H1 (cell line): Measurements from ENCODE around the gene TLE2. TPM values are rescaled to one million over a fixed set of nuclear protein-coding genes. Genes with fewer than 3 reads are reported as not detected.

ENCODE experiments used
- CTCF ChIA-PET: fragments of 300-600 bp; sonication (Branson Sonifier 250); formaldehyde crosslinking; loops from one replicate; lab custom pipeline; 2021; ENCODE audit not compliant: partially characterized antibody; lab: Charles Lee
- POLR2A ChIA-PET: fragments of 300-600 bp; sonication (Branson Sonifier 250); formaldehyde crosslinking; loops from one replicate; lab custom pipeline; 2021; ENCODE audit warnings: inconsistent platforms; ENCODE audit not compliant: partially characterized antibody; lab: Charles Lee
- DNase-seq, 2 experiments: peaks; one replicate each; pipeline versions ENCODE4 v3.0.0 to v3.0.0-alpha.2; 2010 to 2022; ENCODE audit warnings: low spot score in 2 of 2, low read depth in 1 of 2, mixed read lengths in 1 of 2
- FAIRE-seq: peaks from 2 replicates; lab custom pipeline; 2011; peaks lifted over from hg19 to GRCh38; lab: Jason Lieb, UNC
- H2AFZ ChIP-seq: 2 replicates; pipeline ENCODE4 v1.8.1; 2012; ENCODE audit warnings: low read length, inconsistent platforms
- H2AK5ac ChIP-seq: 2 replicates; pipeline ENCODE4 v1.6.1; 2013; ENCODE audit warnings: low read depth, low read length
- H2BK120ac ChIP-seq: replicated peaks from 2 replicates; pipeline ENCODE3; 2013; ENCODE audit warnings: low read depth, low read length, inconsistent platforms
- H2BK12ac ChIP-seq: 2 replicates; pipeline ENCODE4 v1.6.1; 2013; ENCODE audit warnings: low read depth, low read length
- H2BK15ac ChIP-seq: 2 replicates; pipeline ENCODE4 v1.6.1; 2013; ENCODE audit warnings: low read length
- H2BK20ac ChIP-seq: 2 replicates; pipeline ENCODE4 v1.6.1; 2013; ENCODE audit warnings: low read length
- H2BK5ac ChIP-seq: 2 replicates; pipeline ENCODE4 v1.6.1; 2013; ENCODE audit warnings: low read depth, low read length
- H3K14ac ChIP-seq: 2 replicates; pipeline ENCODE4 v1.6.1; 2013; ENCODE audit warnings: inconsistent platforms; ENCODE audit not compliant: insufficient read length
- H3K18ac ChIP-seq: 2 replicates; pipeline ENCODE4 v1.6.1; 2013; ENCODE audit warnings: low read length; ENCODE audit errors: extremely low read depth
- H3K23ac ChIP-seq: 2 replicates; pipeline ENCODE4 v1.6.1; 2013; ENCODE audit warnings: inconsistent platforms; ENCODE audit not compliant: insufficient read length
- H3K23me2 ChIP-seq: 2 replicates; pipeline ENCODE4 v1.6.1; 2013; ENCODE audit warnings: low read depth, low read length
- H3K27ac ChIP-seq: 2 replicates; pipeline ENCODE4 v1.6.1; 2011; ENCODE audit warnings: low read depth, low read length, inconsistent platforms
- H3K27me3 ChIP-seq, 4 experiments: replicated peaks in 1 of 4; 1 replicate in 1 of 4; 2 replicates in 3 of 4; pipeline versions ENCODE4 v1.6.1 to v1.8.1; 2011 to 2013; ENCODE audit warnings: low read length in 3 of 4, mild to moderate bottlenecking in 3 of 4, inconsistent platforms in 2 of 4, mixed read lengths in 2 of 4, moderate library complexity in 1 of 4; ENCODE audit not compliant: control insufficient read depth in 3 of 4, insufficient read depth in 3 of 4; ENCODE audit errors: extremely low read depth in 1 of 4
- H3K36me3 ChIP-seq, 4 experiments: 2 replicates each; pipeline versions ENCODE4 v1.6.1 to v1.8.1; 2011 to 2013; ENCODE audit warnings: mild to moderate bottlenecking in 4 of 4, low read length in 3 of 4, moderate library complexity in 2 of 4, control low read depth in 1 of 4, inconsistent platforms in 1 of 4; ENCODE audit not compliant: insufficient read depth in 4 of 4, control insufficient read depth in 2 of 4
- H3K4ac ChIP-seq: replicated peaks from 2 replicates; pipeline ENCODE3; 2013; ENCODE audit warnings: low read length, low read depth, mixed read lengths, inconsistent platforms; ENCODE audit not compliant: insufficient read length
- H3K4me1 ChIP-seq, 4 experiments: replicated peaks in 1 of 4; 1 replicate in 1 of 4; 2 replicates in 3 of 4; pipeline versions ENCODE4 v1.6.1 to v1.8.1; 2011 to 2013; ENCODE audit warnings: low read length in 3 of 4, inconsistent platforms in 2 of 4, mixed read lengths in 1 of 4; ENCODE audit not compliant: insufficient read depth in 4 of 4, control insufficient read depth in 3 of 4
- H3K4me2 ChIP-seq, 2 experiments: 2 replicates each; pipeline versions ENCODE4 v1.6.1 to v1.8.1; 2011 to 2013; ENCODE audit warnings: low read depth in 2 of 2, low read length in 2 of 2, control low read depth in 1 of 2, inconsistent platforms in 1 of 2, mild to moderate bottlenecking in 1 of 2; ENCODE audit not compliant: insufficient read depth in 1 of 2
- H3K4me3 ChIP-seq, 4 experiments: fragments of 200-600, 300-600 bp in 1 of 4; sonication (generic), shearing (Covaris generic), sonication (Bioruptor Twin) in 1 of 4; 2 replicates each; pipeline versions ENCODE4 v1.5.1 to v1.8.1; 2011 to 2016; ENCODE audit warnings: low read length in 4 of 4, low read depth in 3 of 4, control low read depth in 2 of 4, inconsistent platforms in 2 of 4, mild to moderate bottlenecking in 2 of 4, mixed read lengths in 1 of 4, moderate library complexity in 1 of 4; ENCODE audit not compliant: insufficient read depth in 2 of 4; ENCODE audit errors: extremely low read depth in 1 of 4
- H3K56ac ChIP-seq: replicated peaks from 2 replicates; pipeline ENCODE3; 2013; ENCODE audit warnings: low read depth, mild to moderate bottlenecking, mixed read lengths, low read length, inconsistent platforms; ENCODE audit not compliant: insufficient read length
- H3K79me1 ChIP-seq: 2 replicates; pipeline ENCODE4 v1.6.1; 2013; ENCODE audit warnings: low read depth, low read length, control low read depth
- H3K79me2 ChIP-seq, 2 experiments: 2 replicates each; pipeline versions ENCODE4 v1.6.1 to v1.8.1; 2012 to 2013; ENCODE audit warnings: low read length in 2 of 2, mild to moderate bottlenecking in 2 of 2, inconsistent platforms in 1 of 2; ENCODE audit not compliant: insufficient read depth in 2 of 2, control insufficient read depth in 1 of 2
- H3K9ac ChIP-seq, 4 experiments: replicated peaks in 1 of 4; 1 replicate in 1 of 4; 2 replicates in 3 of 4; pipeline versions ENCODE4 v1.6.1 to v1.8.1; 2011 to 2013; ENCODE audit warnings: low read depth in 3 of 4, low read length in 3 of 4, control low read depth in 2 of 4, mild to moderate bottlenecking in 2 of 4, moderate library complexity in 2 of 4, inconsistent platforms in 1 of 4; ENCODE audit errors: extremely low read depth in 1 of 4
- H3K9me3 ChIP-seq, 2 experiments: 2 replicates each; pipeline versions ENCODE4 v1.6.1 to v1.8.1; 2012 to 2013; ENCODE audit warnings: mild to moderate bottlenecking in 2 of 2, moderate library complexity in 2 of 2, control low read depth in 1 of 2, inconsistent platforms in 1 of 2, low read depth in 1 of 2, low read length in 1 of 2, mixed read lengths in 1 of 2; ENCODE audit not compliant: insufficient read depth in 2 of 2
- H4K20me1 ChIP-seq, 2 experiments: replicated peaks in 1 of 2; 2 replicates each; pipeline versions ENCODE3 to v1.8.1; 2011 to 2013; ENCODE audit warnings: inconsistent platforms in 2 of 2, low read length in 2 of 2, mild to moderate bottlenecking in 1 of 2; ENCODE audit not compliant: insufficient read depth in 2 of 2, control insufficient read depth in 1 of 2
- H4K5ac ChIP-seq: 2 replicates; pipeline ENCODE4 v1.6.1; 2013; ENCODE audit warnings: low read length, low read depth, mixed read lengths, inconsistent platforms; ENCODE audit not compliant: insufficient read length
- H4K8ac ChIP-seq: 2 replicates; pipeline ENCODE4 v1.8.0; 2013; ENCODE audit warnings: mild to moderate bottlenecking, moderate library complexity, low read length, inconsistent platforms; ENCODE audit not compliant: insufficient read depth; ENCODE audit errors: extremely low read depth
- H4K91ac ChIP-seq: replicated peaks from 2 replicates; pipeline ENCODE3; 2013; ENCODE audit warnings: low read length, mixed read lengths, inconsistent platforms; ENCODE audit not compliant: insufficient read length
- ASH2L ChIP-seq: fragments of 200-600, 300-600 bp; sonication (generic); IDR thresholded peaks from one replicate; pipeline ENCODE4 v1.7.1; 2017; ENCODE audit warnings: low read length
- CBX5 ChIP-seq: fragments of 300-800, 300-1000 bp; sonication (generic); IDR thresholded peaks from 2 replicates; pipeline ENCODE4 v1.7.1; 2016; ENCODE audit warnings: antibody characterized with exemption, low read length, low read depth
- CEBPB ChIP-seq: IDR thresholded peaks from 2 replicates; pipeline ENCODE4 v1.6.1; 2012; ENCODE audit warnings: low read depth, low read length
- CHD1 ChIP-seq: IDR thresholded peaks from 2 replicates; pipeline ENCODE4 v1.6.1; 2012; ENCODE audit warnings: low read depth, low read length, improper control_type of control experiment
- CTBP2 ChIP-seq: IDR thresholded peaks from 2 replicates; pipeline ENCODE4 v1.7.0; 2011; ENCODE audit warnings: borderline replicate concordance, mild to moderate bottlenecking, moderate library complexity, mixed read lengths, low read length; ENCODE audit not compliant: insufficient read depth, insufficient read length
- EGR1 ChIP-seq: IDR thresholded peaks from 2 replicates; pipeline ENCODE4 v1.6.1; 2011; ENCODE audit warnings: low read depth, low read length, borderline replicate concordance
- GTF2F1 ChIP-seq: IDR thresholded peaks from 2 replicates; pipeline ENCODE4 v1.6.1; 2012; ENCODE audit warnings: low read depth, low read length, improper control_type of control experiment, borderline replicate concordance
- HDAC2 ChIP-seq, 2 experiments: fragments of 300-600 bp in 1 of 2; sonication (generic) in 1 of 2; IDR thresholded peaks; 2 replicates each; pipeline ENCODE4 v1.6.1; 2011 to 2012; ENCODE audit warnings: low read depth in 2 of 2, low read length in 2 of 2, mild to moderate bottlenecking in 2 of 2, moderate library complexity in 2 of 2, borderline replicate concordance in 1 of 2, inconsistent platforms in 1 of 2
- KDM4A ChIP-seq: IDR thresholded peaks from one replicate; pipeline ENCODE4 v1.7.1; 2012; ENCODE audit warnings: low read depth, mild to moderate bottlenecking, moderate library complexity, low read length, inconsistent platforms; ENCODE audit not compliant: severe bottlenecking
- KDM5A ChIP-seq: fragments of 200-600 bp; IDR thresholded peaks from 2 replicates; pipeline ENCODE4 v1.7.1; 2012; ENCODE audit warnings: mild to moderate bottlenecking, low read length, inconsistent platforms, mixed read lengths
- PHF8 ChIP-seq: fragments of 200-600 bp; sonication (generic); conservative IDR thresholded peaks from 2 replicates; pipeline ENCODE4 v1.7.1; 2012; ENCODE audit warnings: low read depth, mild to moderate bottlenecking, inconsistent platforms, low read length, moderate library complexity
- SIX5 ChIP-seq: IDR thresholded peaks from 2 replicates; pipeline ENCODE4 v1.6.1; 2011; ENCODE audit warnings: mild to moderate bottlenecking, low read depth, low read length
- SP2 ChIP-seq: IDR thresholded peaks from 2 replicates; pipeline ENCODE4 v1.6.1; 2012; ENCODE audit warnings: mild to moderate bottlenecking, low read length, inconsistent platforms
- ZNF274 ChIP-seq: IDR thresholded peaks from 2 replicates; pipeline ENCODE4 v1.7.0; 2012; ENCODE audit warnings: low read length, borderline replicate concordance; ENCODE audit errors: extremely low read depth
- WGBS, 2 experiments: shearing (Covaris generic) in 1 of 2; methylation state at CpG; one replicate each; pipeline versions ENCODE4 v1.1.6 to v1.1.7; 2013 to 2015; ENCODE audit warnings: low lambda C conversion rate in 2 of 2, mixed read lengths in 2 of 2, inconsistent platforms in 1 of 2, low coverage in 1 of 2, missing lambda C conversion rate in 1 of 2; ENCODE audit not compliant: insufficient replicate concordance in 2 of 2, insufficient coverage in 1 of 2, insufficient read length in 1 of 2; ENCODE audit errors: extremely low coverage in 1 of 2, missing lambda C conversion rate in 1 of 2; 5-methylcytosine and 5-hydroxymethylcytosine counted together
- polyA plus RNA-seq, 7 experiments: library from polyadenylated mRNA; depleted of rRNA in 3 of 7; stranded (reverse) in 5 of 7; unstranded in 2 of 7; fragments of >200 nt in 5 of 7; fragments of 200-250 nt in 2 of 7; gene quantifications; 1 replicate in 5 of 7; 2 replicates in 1 of 7; 4 replicates in 1 of 7; pipeline versions ENCODE4 v1.2.1 to v1.2.3, GENCODE V29; 2011 to 2013; ENCODE audit warnings: missing spikeins in 2 of 7, mixed read lengths in 2 of 7
- total RNA-seq: library from RNA; stranded (reverse); fragmentation: NEBNext Ultra II Directional; extraction: Animal tissue kit (Norgen Biotek cat#: 25700); gene quantifications from 2 replicates; pipeline ENCODE4 v1.2.1, GENCODE V29; 2021

The TLE2 gene
- total and polyA plus RNA-seq, 2 of the 8 experiments (the other 6 are each of a cell fraction or from before 2014, with no cell fraction given): 8.0 to 11.5 TPM

DNA sequence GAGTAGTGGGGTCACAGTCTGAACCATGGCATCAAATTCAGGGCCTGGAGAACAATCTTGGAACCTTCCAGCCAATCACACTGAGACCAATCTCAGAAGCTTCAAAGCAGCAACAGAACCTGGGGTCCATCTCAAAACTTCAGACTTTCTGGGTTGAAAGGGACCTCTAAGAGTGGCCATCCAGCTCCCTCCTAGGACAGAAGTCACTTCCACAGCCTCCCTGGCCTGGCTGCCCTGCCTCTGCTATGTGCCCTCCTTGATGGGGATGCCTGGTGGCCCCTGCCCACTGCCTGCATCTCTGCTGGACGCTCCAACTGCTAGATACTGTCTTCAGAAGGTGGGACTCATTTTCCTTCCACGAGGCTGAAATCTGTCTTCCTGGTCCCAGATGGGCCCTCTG is 1.8 kb downstream of the TLE2 start:
- no peak overlapping the region for H3K4me2 ChIP-seq
- peak overlapping the region; percentile 44 for H4K91ac ChIP-seq
- POLR2A ChIA-PET: interaction anchor here (0.8 to 1.2 kb wide), 3 partner anchors 20 to 77 kb away, joined by 3 read pairs; no protein-coding TSS in a partner anchor
- no peak overlapping the region for H3K4ac ChIP-seq
- H2BK5ac ChIP-seq: no peak overlapping the region
- no peak overlapping the region for H3K9ac ChIP-seq
- no peaks in the 10 kb centered on the region for H3K79me1 ChIP-seq
- no peaks in the 10 kb centered on the region for H3K9me3 ChIP-seq
- H3K36me3 ChIP-seq: no peaks in the 10 kb centered on the region
- no peak overlapping the region for H2AFZ ChIP-seq
- no peak overlapping the region for H4K8ac ChIP-seq
- H3K23ac ChIP-seq: no peak overlapping the region
- FAIRE-seq (no peak), DNase-seq (no peak)
- H3K27me3 ChIP-seq: peaks cover 11 to 53% (median 44%) of the 10 kb centered on the region in 4 experiments
- H3K23me2 ChIP-seq: peaks cover 9% of the 10 kb centered on the region; the same call in 1 of the 2 replicates
- H4K5ac ChIP-seq: no peak overlapping the region
- no peak overlapping the region for H3K18ac ChIP-seq
- peaks cover 0 to 4% of the 10 kb centered on the region in 2 experiments for H4K20me1 ChIP-seq
- peaks cover 0 to 18% (median 13%) of the 10 kb centered on the region in 4 experiments; a peak in 6 of 7 replicates for H3K4me1 ChIP-seq
- no peak overlapping the region for H3K4me3 ChIP-seq
- WGBS, 2 experiments: 96% methylated on average over 2 of the region's 2 CpGs; no CpG with 5 or more reads in 1 of the 2 experiments
- no peak overlapping the region for H2BK20ac ChIP-seq
- H2AK5ac ChIP-seq: no peak overlapping the region
- no peaks in the 10 kb centered on the region for H3K79me2 ChIP-seq
- no peak overlapping the region for H2BK12ac ChIP-seq
- H3K56ac ChIP-seq: no peak overlapping the region
- CTCF ChIA-PET: interaction anchor here (0.8 to 1.6 kb wide), 2 partner anchors 22 to 51 kb away, joined by 3 to 4 read pairs; no protein-coding TSS in a partner anchor
- no peak overlapping the region for H3K14ac ChIP-seq
- 0 out of 2 replicates have a peak overlapping the region, but pooled peaks have one; percentile 46 for H2BK15ac ChIP-seq
- H2BK120ac ChIP-seq: no peak overlapping the region
- no peak overlapping the region for H3K27ac ChIP-seq
- no peak for TF ChIP-seq HDAC2 (IDR thresholded peaks at IDR 0.05; ENCODE audit: borderline replicate concordance in 1 of 2, low read depth in 2 of 2, low read length in 2 of 2)
- no peak for TF ChIP-seq SIX5
- no peak for TF ChIP-seq SP2
- TF ChIP-seq KDM4A: no peak
- TF ChIP-seq GTF2F1: no peak
- no peak for TF ChIP-seq CTBP2
- no peak for TF ChIP-seq EGR1
- no peak for TF ChIP-seq KDM5A
- no peak for TF ChIP-seq PHF8
- TF ChIP-seq ASH2L: no peak
- no peak for TF ChIP-seq CHD1
- TF ChIP-seq CEBPB: no peak
- no peak for TF ChIP-seq CBX5
- TF ChIP-seq ZNF274: no peak
